NCI-H2227 (cell line): ENCODE data around the gene A4GALT.

Source experiments
- DNase-seq: peaks from one replicate; lab custom pipeline; 2025; ENCODE audit not compliant: unreplicated experiment; lab: John Stamatoyannopoulos, UW

The A4GALT gene

DNA sequence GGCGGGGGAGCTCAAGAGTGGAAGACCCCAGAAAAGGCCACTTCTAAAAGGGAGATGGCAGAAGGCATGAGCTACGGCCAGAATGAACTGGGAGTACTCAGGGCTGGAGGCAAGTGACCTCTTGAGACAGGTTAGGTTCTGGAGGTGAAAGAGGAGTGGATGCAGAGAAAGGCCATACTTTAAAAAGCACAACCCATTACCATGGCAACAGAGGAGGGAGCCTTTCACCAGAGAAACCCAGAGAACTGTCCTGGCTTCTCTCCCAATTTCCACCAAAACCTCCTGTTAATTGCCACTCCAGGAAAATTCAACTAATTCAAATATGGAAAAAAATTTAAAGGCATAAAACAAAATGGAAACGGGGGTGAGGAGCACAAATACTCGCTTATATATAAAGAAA lies 15.8 kb downstream of the A4GALT start:
- no peak for DNase-seq

DNA sequence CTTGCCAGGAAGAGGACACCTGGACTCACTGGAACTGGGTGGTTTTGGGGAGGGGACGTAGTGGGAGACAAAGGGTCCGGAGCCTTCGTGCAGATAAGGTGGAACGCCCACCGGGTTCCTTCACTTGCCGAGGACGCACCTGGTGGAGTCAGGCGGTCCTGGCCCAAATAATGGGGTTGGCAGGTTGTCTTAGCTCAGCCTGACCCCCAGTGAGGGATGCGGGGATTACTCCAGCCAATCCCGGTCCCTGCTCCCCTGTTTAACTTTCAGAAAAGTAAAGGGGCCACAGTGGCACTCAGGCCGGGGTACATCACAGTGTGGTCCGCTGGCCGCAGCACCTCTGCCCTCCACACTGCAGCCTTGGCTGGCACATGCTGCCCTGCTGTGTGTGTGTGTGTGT lies 18.0 kb downstream of the A4GALT start:
- DNase-seq = no peak

DNA sequence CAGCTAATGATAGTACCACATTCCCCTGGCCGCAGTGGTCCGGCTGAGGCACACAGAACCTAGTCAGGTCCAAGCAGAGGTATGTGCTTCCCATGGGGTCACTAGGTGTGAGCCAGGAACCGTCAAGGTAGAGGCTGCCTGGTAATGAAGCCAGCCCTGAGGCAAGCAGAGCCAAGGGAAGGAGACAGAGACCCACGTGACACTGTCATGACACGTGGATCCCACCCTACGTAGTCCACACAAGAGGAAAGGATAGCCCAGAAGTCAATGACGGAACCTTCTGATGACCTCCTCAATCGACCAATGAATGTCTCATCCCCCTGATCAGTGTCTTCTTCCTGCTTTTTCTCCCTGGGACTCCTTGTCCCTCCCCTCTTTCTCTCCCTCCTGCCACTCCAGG lies 19.0 kb downstream of the A4GALT start:
- DNase-seq = no peak

DNA sequence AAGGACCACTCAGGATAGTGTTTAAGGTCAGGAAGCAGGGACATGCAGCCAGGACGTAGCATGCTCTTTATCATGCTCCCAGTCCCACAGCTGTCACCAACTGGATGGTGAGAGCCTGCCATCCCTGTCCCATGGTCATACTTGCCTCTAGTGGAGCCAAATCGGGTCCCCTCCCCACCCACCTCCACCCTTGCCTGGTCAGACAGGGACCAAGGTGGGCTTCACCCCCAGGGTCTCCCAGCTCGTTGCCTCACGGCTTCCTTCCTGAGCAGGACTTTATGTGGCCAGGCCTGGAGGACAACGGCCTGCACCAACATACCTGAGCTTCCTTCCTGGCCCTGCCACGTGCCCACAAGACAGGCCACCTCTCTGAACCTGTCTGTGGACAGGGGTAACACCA lies 19.8 kb downstream of the A4GALT start:
- DNase-seq = no peak

DNA sequence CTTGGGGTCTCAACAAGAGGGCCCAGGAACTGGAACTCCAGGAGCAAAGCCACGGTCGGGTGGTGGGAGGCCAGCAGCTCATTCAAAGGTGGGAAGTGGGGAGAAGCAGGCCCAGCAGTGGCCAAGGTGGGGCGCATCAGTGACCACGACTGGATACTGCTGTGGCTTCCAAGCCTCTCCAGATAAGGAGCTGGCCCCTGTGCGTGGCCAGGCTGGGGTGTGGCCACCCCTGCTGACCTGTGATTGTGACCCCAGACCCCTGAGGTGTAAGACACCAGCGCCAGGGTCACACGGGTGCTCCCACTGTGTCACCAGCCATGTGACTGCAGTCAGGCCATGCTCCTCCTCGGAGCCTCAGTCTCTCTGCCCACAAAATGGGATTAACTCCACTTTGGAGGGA lies 20.3 kb downstream of the A4GALT start:
- DNase-seq = no peak

DNA sequence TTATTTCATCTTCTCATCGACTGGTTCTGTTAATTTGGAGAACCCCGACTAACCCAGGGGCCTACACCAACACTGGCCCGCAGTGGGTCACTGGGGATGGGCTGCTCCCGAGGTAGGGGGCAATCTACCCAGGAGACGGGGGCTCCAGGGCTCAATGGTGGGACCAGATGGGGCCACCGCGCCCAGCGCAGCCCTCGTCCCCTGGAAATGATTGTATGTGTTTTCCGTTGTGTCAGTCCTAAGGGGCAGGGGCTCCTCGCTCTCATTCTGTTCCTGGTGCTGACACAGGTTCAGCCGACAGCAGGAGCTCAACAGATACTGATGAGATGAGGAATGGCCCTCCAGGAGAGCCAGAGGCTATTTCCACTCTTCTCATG lies 20.7 kb downstream of the A4GALT start:
- DNase-seq = no peak

DNA sequence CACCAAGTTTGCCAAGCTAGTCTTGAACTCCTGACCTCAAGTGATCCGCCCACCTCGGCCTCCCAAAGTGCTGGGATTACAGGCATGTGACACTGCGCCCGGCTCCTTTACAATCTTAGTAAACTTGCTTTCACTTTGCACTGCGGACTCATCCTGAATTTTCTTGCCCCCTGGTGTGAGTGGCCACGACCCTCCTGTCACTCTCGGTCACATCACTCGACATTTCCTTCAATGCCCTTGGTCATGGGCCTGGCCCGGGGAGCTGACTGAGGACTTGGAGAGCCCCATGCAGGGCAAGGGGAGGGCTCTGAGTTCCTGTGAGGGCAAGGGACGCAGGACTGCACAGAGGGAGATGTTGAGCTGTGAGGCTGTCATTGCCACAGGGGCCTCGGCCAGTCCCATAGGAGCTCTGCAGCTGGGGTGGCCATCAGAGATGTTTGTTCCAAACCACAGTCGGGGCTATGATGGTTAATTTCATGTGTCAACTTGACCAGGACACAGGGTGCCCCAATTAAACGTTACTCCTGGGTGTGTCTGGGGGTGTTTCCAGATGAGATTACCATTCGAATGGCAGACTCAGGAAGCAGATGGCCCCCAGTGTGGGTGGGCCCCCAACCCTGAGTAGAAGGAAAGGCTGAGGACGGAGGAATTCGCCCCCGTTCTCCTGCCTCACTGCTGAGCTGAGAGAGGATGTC lies 21.2 kb downstream of the A4GALT start:
- DNase-seq = no peak

DNA sequence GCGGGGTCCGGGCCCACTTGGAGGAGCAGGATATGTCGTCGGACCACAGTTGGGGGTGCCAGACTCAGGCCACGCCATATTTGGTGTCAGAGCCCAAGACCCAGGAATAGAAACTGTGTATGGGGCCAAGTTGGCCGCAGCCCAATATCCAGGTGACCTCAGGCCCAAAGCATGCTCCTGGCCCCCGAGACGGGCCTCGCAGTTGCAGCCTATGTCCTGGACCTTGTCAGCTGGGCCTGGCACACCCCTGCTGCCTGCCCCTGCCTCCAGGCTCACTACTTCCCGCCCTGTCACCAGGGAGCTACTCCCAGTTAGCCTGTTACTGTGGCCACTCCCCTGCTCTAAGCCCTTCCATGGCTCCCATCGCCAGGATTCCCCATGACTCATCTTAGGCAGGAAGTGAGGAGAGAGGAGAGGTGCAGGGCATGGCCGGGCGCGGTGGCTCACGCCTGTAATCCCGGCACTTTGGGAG lies 23.1 kb downstream of the A4GALT start:
- DNase-seq = no peak

DNA sequence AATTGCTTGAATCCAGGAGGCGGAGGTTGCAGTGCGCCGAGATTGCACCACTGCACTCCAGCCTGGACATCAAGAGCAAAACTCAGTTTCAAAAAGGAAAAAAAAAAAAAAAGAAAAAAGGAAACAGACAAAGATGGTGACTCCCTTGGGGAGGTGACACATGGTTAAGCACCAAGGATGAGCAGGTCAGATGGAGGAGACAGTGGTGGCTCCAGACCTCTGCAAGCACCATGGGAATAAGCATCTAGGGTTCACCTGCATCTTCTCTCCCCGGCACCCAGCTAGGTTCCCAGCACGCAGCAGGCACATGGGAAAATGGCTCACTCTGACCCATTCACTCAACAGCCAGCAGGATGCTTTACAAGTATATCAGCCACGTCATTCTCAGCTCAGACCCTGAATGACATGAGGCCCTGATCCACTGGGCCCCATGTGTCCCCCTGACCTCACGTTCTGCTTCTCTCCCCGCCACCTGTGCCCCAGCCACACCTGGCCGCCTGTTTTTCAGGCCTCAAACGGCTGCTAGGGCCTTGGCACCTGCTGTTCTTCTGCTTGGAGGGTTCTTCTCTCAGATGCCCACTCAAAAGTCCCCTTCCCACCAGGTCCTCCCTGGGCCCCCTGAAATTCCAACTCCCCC lies 24.2 kb downstream of the A4GALT start:
- DNase-seq = no peak

DNA sequence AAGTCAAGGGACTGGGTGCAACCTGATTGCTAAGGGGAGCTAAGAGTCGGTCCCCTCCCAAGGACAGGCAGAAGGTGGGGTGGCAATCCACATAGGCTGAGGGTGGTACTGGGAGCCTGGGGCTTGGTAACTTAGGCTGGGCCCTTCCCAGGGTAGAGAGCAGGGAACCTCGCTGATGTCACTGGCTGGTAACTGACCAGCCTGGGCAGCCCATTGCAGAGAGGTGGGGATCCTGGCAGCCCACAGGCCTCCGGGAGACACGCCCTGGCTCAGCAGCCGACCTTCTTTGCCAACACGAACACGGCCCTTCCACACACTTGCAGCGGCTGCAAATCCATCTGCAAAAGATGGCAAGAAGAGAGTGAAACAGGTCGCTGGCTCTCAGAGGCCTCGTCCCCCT lies 25.4 kb downstream of the A4GALT start:
- no peak for DNase-seq

DNA sequence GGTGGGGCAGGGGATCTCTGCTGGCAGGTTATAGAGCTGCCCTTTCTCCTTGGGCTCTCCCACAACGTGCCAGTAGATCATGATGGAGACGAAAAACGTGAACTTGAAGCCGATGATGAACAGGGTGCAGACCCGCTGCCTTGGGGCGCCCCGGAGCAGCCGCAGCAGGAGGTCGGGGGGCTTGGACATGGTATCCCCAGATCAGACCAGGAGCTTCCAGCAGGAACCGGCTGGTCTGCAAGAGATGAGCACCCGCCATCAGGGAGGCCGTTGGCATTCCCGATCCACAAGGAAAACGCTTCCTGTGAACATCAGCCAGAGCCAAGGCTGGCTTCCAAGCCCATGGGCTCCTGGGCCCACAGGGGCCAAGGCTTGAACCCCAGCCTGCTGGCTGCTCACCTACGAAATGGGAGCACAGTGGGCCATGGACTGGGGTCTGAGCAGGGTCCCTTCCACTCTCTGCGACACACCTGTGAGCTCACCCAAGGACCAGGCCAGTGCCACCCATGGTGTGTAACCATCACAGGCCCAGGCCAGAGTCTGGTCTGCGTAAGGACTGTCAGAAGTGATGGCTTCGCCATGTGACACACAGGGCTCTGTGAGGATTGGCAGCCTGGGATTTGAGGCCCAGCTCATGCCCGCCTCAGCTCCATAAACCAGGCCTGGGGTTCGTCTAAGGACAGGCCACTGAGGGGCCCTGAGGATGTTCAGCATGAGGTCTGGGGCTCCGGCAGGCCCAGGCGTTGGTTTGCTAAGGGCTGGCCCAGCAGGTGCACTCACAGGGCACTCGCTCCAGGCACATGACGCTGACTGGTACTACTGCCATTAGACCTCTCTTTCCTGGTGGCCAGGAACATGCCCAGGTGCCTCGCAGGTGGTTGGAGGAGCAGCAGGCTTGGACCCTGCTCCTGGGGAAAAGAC lies 26.6 kb downstream of the A4GALT start:
- no peak for DNase-seq

DNA sequence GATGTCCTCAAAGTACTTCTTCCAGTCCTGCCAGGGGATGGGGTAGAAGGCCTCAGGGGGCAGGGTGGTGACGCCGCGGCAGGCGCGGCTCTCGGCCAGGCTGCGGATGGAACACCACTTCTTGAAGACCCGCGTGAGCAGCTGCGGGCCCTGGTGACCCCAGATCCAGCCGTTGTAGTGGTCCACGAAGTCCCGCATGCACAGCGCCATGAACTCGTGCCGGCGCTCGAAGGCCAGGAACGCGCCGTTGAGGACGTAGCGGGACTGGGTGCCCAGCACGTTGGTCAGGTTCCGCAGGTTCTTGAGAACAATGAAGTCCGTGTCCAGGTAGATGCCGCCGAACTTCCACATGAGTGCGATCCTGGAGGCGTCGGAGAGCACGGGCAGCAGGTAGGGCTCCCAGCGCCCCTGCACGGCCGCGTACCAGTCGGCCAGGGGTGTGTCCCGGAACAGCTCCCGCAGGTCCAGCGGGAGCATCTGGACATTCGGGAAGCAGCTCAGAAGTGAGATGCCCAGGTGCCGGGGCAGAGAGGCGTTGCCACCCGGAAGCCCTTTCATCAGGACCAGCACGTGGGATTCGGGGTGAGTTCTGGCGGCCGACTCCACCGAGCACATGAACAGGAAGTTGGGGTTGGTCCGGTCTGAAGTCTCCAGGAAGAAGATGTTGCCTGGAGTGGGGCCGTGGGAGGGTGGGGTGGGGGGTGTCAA lies 27.5 kb downstream of the A4GALT start:
- DNase-seq = no peak

DNA sequence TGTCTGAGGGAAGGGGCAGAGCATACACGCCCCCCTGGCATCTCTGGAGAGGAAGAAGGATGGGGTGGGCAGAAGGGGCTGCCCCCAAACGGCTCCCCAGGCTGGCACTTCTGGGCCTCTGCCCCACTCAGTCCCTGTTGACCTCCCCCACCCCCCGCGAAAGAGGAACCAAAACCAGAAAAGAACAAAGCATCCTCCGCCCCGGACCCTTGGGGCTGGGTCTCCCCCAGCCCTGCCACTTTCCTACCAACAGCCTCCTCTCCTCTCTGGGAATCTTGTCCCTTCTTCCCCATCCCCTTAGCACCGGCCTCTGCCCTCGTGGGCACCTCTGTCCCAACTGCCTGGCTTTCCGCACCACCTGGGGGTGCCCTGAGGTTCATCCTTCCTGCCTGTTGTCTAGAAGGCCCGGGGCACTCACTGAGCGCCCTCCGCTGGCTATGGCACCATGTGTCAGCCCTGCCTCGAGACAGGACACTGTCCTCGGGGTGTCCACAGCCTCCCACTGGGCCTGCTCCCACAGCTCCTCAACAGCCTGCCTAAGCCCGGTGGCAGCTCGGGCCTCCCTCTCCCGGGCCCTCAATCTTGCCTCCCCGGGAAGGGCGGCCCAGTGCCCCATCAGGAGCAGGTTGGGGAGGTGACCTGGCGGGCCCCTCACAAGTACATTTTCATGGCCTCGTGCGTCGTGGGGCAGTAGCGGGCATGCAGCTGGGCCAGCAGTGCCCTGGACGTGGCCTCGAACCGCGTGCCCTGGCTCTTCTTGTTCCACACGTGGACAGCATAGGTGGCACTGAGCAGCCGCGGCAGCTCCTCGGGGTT lies 28.2 kb downstream of the A4GALT start:
- no peak for DNase-seq

DNA sequence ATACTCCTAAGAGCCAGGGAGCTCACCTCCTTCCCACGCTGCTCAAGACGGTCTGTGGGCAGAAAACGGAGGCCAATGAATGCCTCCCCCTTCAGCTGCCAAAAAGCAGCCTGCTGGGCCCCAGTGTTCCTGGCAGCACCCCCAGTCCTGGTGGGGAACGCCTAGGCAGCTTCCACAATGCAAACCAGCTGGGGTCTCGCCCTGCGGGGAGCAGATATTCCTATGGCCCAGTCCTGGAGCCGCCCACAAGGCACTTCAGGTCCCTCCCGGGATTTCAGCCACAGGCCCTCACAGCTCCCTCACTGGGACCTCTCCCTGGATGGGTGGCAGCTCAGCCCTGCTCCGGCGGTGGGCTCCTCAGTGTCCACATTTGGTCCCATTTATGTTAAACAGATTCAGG lies 29.2 kb downstream of the A4GALT start:
- DNase-seq = no peak

DNA sequence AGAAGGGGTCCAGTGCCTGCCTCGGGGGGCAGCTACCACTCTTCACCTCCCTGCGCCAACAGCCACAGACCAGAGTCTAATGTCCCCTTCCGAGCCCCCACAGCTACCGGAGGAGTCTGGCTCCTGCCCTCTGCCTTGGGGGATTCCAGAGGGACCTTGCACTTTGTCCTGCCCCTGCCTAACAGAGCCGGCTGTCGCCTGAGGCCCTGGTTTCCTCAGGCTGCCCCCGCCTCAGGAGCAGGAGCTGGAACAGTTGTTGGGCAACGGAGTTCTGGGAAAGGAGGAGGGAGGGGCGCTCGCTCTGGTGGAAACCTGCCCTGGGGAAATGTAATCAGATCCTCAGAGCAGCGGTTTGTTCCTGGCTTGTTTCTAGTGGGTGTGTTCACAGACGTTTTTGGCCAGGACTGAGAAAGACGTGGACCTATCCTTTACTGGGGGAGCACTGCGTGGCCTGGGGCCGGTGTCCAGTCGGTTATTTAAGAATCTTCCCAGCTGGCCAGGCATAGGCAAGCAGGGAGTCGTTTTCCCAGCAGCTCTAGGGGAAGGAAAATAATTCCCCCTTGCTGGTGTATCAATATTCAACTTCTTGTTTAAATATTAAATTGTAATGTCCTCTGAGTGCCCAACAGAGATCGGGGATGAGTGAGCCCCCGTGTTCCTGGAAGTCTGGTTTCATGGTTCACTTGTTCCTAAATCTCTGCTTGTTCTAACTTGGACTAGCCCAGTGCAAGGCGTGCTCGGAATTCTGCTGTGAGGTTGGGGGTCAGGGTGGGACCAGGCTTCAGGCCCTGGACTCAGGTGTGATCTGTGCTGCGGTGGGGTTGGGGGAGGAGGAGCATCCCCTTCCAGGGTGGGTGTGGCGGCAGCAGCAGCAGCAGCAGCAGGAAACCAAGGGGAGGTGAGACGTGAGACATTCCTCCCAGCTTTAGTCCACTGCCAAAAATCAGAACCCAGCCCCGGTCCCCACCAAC lies 32.1 kb downstream of the A4GALT start:
- peak; percentile 38 for DNase-seq

DNA sequence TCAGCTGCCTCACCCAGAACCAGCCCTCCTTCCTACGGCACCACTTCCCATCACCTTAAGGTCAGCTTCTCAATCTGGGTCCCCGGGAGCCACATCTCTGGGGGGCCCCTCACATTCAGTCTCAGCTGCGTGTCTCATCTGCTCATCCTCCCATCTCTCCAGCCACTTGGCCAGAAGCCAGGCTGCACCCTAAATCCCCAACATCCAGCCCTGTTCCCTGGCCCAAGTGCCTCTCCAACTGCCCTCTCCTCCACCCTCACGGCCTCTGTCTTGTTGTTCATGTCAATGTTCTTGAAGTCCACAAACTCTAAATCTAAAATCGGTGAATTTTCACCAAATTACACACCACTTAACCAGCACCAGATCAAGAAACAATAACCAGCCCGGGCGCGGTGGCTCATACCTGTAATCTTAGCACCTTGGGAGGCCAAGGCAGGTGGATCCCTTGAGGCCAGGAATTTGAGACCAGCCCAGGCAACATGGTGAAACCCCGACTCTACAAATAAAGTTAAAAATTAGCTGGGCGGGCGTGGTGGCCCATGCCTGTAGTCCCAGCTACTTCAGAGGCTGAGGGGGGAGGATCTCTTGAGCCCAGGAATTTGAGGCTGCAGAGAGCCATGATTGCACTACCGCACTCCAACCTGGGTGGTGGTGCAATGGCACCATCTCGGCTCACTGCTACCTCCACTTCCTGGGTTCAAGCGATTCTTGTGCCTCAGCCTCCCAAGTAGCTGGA lies 33.7 kb downstream of the A4GALT start:
- no peak for DNase-seq

DNA sequence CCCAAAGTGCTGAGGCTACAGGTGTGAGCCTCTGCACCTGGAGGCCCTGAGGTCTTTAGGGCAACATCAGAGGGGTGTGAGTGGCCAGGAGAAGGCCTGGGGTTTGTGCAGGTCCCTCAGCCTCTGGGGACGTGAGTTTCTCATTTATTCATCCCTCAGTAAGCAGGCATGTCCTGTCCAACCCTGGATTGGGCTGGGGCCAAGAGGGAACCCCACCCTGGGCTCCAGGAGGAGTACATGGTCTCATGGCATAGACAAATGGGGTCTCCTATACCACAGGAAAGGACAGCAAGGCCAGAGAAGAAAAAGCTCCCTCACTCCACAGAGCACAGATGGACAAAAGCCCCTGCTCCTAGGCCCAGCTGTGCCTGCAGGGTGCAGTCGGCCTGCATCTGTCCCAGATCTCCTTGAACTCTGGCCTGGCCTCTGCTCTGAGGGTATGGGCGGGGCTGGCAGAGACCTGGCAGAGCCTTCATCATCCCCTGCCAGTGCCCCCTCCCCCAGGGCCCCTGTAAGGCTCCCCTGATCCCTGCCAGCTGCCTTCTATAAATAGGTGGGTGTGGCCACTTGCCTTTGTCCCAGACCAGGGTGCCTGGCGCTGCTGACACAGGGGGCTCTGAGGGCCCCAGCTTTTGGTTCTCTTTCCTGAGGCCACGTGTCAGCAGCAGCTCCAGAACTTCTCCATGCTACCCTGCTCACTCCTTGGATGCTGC lies 34.6 kb downstream of the A4GALT start:
- no peak for DNase-seq
